ENCODE results near the gene EMP2.
"Not testable (repeated sequence)": the region's sequence is repeated elsewhere in the genome, so short reads cannot be mapped to it uniquely, and the experiment has no call there.

DNA sequence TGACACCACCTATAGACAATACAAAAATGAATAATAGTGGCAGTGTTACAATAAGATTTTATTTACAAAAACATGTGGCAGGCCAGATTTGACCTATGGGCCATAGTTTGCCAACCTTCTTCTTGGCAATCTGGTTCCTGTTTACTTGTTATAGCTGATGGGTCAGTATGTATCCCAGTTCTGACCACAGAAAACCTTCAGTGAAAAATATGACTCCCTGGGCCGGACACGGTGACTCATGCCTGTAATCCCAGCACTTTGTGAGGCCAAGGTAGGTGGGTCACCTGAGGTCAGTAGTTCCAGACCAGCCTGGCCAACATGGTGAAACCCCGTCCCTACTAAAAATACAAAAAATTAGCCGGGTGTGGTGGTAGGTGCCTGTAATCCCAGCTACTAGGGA is 46.8 kb downstream of the EMP2 start:
- TF ChIP-seq, protein P1, sequence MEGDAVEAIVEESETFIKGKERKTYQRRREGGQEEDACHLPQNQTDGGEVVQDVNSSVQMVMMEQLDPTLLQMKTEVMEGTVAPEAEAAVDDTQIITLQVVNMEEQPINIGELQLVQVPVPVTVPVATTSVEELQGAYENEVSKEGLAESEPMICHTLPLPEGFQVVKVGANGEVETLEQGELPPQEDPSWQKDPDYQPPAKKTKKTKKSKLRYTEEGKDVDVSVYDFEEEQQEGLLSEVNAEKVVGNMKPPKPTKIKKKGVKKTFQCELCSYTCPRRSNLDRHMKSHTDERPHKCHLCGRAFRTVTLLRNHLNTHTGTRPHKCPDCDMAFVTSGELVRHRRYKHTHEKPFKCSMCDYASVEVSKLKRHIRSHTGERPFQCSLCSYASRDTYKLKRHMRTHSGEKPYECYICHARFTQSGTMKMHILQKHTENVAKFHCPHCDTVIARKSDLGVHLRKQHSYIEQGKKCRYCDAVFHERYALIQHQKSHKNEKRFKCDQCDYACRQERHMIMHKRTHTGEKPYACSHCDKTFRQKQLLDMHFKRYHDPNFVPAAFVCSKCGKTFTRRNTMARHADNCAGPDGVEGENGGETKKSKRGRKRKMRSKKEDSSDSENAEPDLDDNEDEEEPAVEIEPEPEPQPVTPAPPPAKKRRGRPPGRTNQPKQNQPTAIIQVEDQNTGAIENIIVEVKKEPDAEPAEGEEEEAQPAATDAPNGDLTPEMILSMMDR (conservative IDR thresholded peaks at IDR 0.05; ENCODE audit: low read depth, low read length) = not testable (repeated sequence)
- not testable (repeated sequence) for TF ChIP-seq POLR2A (IDR thresholded peaks at IDR 0.05; ENCODE audit: low read depth, low read length)
